Neural cell (in vitro differentiated cells): ENCODE results near the gene GLT1D1. TPM values are rescaled to one million over a fixed set of nuclear protein-coding genes. Genes with fewer than 3 reads are reported as not detected.
A peak's percentile ranks its signal among the peaks of the same experiment; 100 is the strongest.

ENCODE experiments used
- H2AFZ ChIP-seq: fragments of 200-600, 300-800 bp; sonication (generic), shearing (Covaris generic); 2 replicates; pipeline ENCODE4 v1.6.0; 2014; ENCODE audit warnings: low read depth, mild to moderate bottlenecking, antibody characterized with exemption, low read length, moderate library complexity
- H3F3A ChIP-seq: fragments of 200-600 bp; shearing (Covaris generic); 2 replicates; pipeline ENCODE4 v1.6.1; 2016; ENCODE audit warnings: mild to moderate bottlenecking, moderate library complexity, mixed read lengths, antibody characterized with exemption, low read length; ENCODE audit not compliant: insufficient read depth, poor library complexity, severe bottlenecking
- H3K27ac ChIP-seq: fragments of 200-600, 300-800 bp; sonication (generic), shearing (Covaris generic); 2 replicates; pipeline ENCODE4 v1.5.1; 2014; ENCODE audit warnings: mild to moderate bottlenecking, low read length, moderate library complexity
- H3K27me3 ChIP-seq: fragments of 300-800, 200-600 bp; sonication (generic), shearing (Covaris generic); 2 replicates; pipeline ENCODE4 v1.6.0; 2014; ENCODE audit warnings: mild to moderate bottlenecking, low read depth, low read length, moderate library complexity; ENCODE audit not compliant: insufficient read depth
- H3K36me3 ChIP-seq: fragments of 300-800, 200-600 bp; sonication (generic), shearing (Covaris generic); 2 replicates; pipeline ENCODE4 v1.5.1; 2014; ENCODE audit warnings: mild to moderate bottlenecking, antibody characterized with exemption, low read length, moderate library complexity; ENCODE audit not compliant: insufficient read depth
- H3K4me2 ChIP-seq: fragments of 300-800, 200-600 bp; sonication (generic), shearing (Covaris generic); 2 replicates; pipeline ENCODE4 v1.6.0; 2014; ENCODE audit warnings: mild to moderate bottlenecking, low read length
- H3K4me3 ChIP-seq: fragments of 300-800, 200-600 bp; sonication (generic), shearing (Covaris generic); 2 replicates; pipeline ENCODE4 v1.5.1; 2014; ENCODE audit warnings: mild to moderate bottlenecking, low read length, moderate library complexity
- H3K79me2 ChIP-seq: fragments of 200-600 bp; shearing (Covaris generic); replicated peaks from 2 replicates; pipeline ENCODE4 v1.6.0; 2014; ENCODE audit warnings: mild to moderate bottlenecking, low read length, moderate library complexity; ENCODE audit not compliant: insufficient read depth
- H3K9ac ChIP-seq: fragments of 300-800, 200-600 bp; sonication (generic), shearing (Covaris generic); 2 replicates; pipeline ENCODE4 v1.6.1; 2016; ENCODE audit warnings: mild to moderate bottlenecking, low read length, mixed read lengths
- H3K9me2 ChIP-seq: fragments of 200-600 bp; shearing (Covaris generic); 2 replicates; pipeline ENCODE4 v1.6.1; 2016; ENCODE audit warnings: mild to moderate bottlenecking, low read length, mixed read lengths; ENCODE audit not compliant: insufficient read depth
- H3K9me3 ChIP-seq: fragments of 200-600, 300-800 bp; sonication (generic), shearing (Covaris generic); 2 replicates; pipeline ENCODE4 v1.6.1; 2016; ENCODE audit warnings: mild to moderate bottlenecking, mixed run types, low read length, moderate library complexity, mixed read lengths
- H4K20me1 ChIP-seq: fragments of 200-600 bp; shearing (Covaris generic); 2 replicates; pipeline ENCODE4 v1.6.1; 2016; ENCODE audit warnings: mild to moderate bottlenecking, mixed run types; ENCODE audit not compliant: insufficient read depth
- EP300 ChIP-seq: fragments of 450-650 bp; conservative IDR thresholded peaks from 2 replicates; pipeline ENCODE4 v1.6.1; 2014; ENCODE audit warnings: antibody characterized with exemption, mild to moderate bottlenecking, moderate library complexity; ENCODE audit not compliant: poor library complexity, severe bottlenecking
- EZH2 ChIP-seq: fragments of 200-600, 300-800 bp; shearing (Covaris generic), sonication (generic); IDR thresholded peaks from 2 replicates; pipeline ENCODE4 v1.6.1; 2014; ENCODE audit warnings: antibody characterized with exemption, low read length, borderline replicate concordance, mild to moderate bottlenecking; ENCODE audit not compliant: insufficient read depth, poor library complexity, severe bottlenecking
- MXI1 ChIP-seq: fragments of 450-650 bp; conservative IDR thresholded peaks from 2 replicates; pipeline ENCODE4 v1.6.1; 2014; ENCODE audit warnings: antibody characterized with exemption, mild to moderate bottlenecking; ENCODE audit not compliant: poor library complexity, severe bottlenecking
- POLR2AphosphoS5 ChIP-seq: IDR thresholded peaks from 2 replicates; pipeline ENCODE4 v1.6.1; 2012
- RAD21 ChIP-seq: fragments of 450-650 bp; conservative IDR thresholded peaks from 2 replicates; pipeline ENCODE4 v1.6.1; 2014; ENCODE audit warnings: antibody characterized with exemption, mild to moderate bottlenecking, moderate library complexity
- SMC3 ChIP-seq: fragments of 450-650 bp; conservative IDR thresholded peaks from 2 replicates; pipeline ENCODE4 v1.6.1; 2014; ENCODE audit warnings: antibody characterized with exemption, mild to moderate bottlenecking, moderate library complexity; ENCODE audit not compliant: poor library complexity
- TAF1 ChIP-seq: IDR thresholded peaks from 2 replicates; pipeline ENCODE4 v1.6.1; 2012; ENCODE audit warnings: low read depth
- polyA plus RNA-seq: library from polyadenylated mRNA; depleted of rRNA; stranded (reverse); fragments of >200 nt; gene quantifications from 2 replicates; pipeline ENCODE4 v1.2.3, GENCODE V29; 2014
- TF ChIP-seq, protein P1 (sequence below): fragments of 450-650 bp; IDR thresholded peaks from 2 replicates; pipeline ENCODE4 v1.5.1; 2014; ENCODE audit warnings: antibody characterized with exemption, mild to moderate bottlenecking, moderate library complexity; ENCODE audit not compliant: poor library complexity, severe bottlenecking
- TF ChIP-seq, protein P2 (sequence below): IDR thresholded peaks from 2 replicates; pipeline ENCODE4 v1.6.1; 2012; ENCODE audit warnings: borderline replicate concordance

The GLT1D1 gene
- polyA plus RNA-seq, 1 donor from 2014 or later = 3.9 TPM

DNA sequence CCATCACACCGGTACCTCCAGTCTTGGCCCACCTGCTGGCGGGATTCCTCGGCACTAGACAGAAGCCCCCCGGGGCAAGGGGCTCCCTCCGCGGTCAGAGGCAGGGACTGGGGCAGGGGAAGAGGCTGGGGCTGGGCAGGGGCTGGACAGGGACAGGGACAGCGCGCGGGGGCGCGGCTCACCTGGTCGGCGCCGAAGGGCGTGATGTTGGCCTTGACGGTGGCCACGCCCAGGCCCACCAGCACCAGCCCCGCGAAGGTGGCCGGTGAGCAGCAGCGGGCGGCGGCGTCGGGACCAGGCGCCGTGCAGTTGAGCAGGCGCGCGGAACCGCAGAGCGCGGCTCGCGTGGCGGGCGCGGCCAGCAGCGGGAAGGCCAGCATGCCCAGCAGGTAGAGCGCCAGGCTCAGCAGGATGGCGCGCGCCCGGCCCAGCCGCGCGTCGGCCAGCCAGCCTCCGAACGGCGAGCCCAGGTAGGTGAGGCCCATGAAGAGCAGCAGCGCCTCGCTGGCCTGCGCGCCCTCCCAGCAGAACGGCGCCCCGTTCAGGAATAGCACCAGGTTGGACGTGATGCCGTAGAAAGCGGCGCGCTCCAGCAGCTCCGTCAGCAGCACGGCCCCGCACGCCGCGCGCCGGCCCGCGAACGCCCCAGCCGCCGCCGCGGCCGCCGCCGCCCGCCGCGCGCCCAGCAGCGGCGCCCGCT lies 29.9 kb upstream of the GLT1D1 start:
- Histone ChIP-seq H3K36me3 (peaks cover 12% of the 10 kb centered on the region), H3K9me3 (no peaks in the 10 kb centered on the region), H3K79me2 (peaks cover 41% of the 10 kb centered on the region), H3K27ac (peak overlapping the region; percentile 67), H4K20me1 (no peaks in the 10 kb centered on the region), H3K4me2 (peak overlapping the region; percentile 68), H3K9ac (peak overlapping the region; percentile 88), H3K4me3 (peak overlapping the region; percentile 94), H3K27me3 (no peaks in the 10 kb centered on the region), H2AFZ (peak overlapping the region; percentile 51), H3F3A (no peaks in the 10 kb centered on the region), H3K9me2 (no peaks in the 10 kb centered on the region)
- TF ChIP-seq EZH2 (no peak), RAD21 (peak; percentile 49), EP300 (no peak), TAF1 (no peak), MXI1 (peak; percentile 58), SMC3 (peak; percentile 50), POLR2AphosphoS5 (no peak)
- TF ChIP-seq, protein P1, sequence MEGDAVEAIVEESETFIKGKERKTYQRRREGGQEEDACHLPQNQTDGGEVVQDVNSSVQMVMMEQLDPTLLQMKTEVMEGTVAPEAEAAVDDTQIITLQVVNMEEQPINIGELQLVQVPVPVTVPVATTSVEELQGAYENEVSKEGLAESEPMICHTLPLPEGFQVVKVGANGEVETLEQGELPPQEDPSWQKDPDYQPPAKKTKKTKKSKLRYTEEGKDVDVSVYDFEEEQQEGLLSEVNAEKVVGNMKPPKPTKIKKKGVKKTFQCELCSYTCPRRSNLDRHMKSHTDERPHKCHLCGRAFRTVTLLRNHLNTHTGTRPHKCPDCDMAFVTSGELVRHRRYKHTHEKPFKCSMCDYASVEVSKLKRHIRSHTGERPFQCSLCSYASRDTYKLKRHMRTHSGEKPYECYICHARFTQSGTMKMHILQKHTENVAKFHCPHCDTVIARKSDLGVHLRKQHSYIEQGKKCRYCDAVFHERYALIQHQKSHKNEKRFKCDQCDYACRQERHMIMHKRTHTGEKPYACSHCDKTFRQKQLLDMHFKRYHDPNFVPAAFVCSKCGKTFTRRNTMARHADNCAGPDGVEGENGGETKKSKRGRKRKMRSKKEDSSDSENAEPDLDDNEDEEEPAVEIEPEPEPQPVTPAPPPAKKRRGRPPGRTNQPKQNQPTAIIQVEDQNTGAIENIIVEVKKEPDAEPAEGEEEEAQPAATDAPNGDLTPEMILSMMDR = no peak
- TF ChIP-seq, protein P2, sequence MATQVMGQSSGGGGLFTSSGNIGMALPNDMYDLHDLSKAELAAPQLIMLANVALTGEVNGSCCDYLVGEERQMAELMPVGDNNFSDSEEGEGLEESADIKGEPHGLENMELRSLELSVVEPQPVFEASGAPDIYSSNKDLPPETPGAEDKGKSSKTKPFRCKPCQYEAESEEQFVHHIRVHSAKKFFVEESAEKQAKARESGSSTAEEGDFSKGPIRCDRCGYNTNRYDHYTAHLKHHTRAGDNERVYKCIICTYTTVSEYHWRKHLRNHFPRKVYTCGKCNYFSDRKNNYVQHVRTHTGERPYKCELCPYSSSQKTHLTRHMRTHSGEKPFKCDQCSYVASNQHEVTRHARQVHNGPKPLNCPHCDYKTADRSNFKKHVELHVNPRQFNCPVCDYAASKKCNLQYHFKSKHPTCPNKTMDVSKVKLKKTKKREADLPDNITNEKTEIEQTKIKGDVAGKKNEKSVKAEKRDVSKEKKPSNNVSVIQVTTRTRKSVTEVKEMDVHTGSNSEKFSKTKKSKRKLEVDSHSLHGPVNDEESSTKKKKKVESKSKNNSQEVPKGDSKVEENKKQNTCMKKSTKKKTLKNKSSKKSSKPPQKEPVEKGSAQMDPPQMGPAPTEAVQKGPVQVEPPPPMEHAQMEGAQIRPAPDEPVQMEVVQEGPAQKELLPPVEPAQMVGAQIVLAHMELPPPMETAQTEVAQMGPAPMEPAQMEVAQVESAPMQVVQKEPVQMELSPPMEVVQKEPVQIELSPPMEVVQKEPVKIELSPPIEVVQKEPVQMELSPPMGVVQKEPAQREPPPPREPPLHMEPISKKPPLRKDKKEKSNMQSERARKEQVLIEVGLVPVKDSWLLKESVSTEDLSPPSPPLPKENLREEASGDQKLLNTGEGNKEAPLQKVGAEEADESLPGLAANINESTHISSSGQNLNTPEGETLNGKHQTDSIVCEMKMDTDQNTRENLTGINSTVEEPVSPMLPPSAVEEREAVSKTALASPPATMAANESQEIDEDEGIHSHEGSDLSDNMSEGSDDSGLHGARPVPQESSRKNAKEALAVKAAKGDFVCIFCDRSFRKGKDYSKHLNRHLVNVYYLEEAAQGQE = no peak

DNA sequence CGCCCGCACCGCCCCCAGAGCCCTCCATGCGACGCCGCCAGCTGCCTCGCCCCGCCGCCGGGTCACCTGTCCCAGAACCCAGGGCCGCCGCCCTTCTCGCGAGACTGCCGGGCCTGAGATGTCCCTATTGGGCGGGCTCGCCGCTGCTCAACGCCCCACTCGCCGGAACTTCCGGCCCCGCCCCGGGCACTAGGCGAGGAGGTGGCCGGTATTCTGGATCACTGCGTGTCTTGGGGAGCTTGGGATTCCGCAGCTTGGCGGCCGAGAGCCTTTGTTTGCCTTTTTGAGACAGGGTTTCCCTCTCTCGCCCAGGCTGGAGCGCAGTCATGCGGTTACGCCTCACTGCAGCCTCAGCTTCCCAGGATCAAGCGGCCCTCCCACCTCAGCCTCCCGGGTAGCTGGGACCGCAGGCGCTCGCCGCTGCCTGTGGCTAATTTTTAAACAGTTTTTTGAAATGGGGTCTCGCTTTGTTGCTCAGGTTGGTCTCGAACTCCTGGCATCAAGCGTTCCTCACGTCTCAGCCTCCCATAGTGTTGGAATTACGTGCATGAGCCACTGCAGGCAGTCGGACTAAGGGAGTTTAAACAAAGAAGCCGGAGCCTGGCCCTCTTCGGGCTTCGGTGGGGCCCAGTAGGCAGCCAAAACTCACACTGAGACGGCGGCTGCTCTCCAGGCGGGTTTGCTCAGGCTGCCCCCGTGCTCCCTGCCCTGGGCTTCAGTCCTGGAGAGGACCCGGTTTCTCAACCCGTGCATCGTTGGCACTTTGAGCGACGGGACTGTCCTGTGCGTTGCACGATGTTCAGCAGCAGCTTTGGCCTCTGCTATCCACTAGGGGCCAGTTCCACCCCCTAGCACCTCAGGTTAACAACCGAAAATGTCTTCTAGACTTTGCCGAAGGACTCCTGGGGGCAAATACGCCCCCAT lies 29.1 kb upstream of the GLT1D1 start, which contains the start of gene SLC15A4:
Gene SLC15A4, minus strand, starts transcription at position 43 of the 924 bp plus-strand sequence. Its CDS starts 15 bp downstream, at position 28.
- Histone ChIP-seq H3F3A (no peaks in the 10 kb centered on the region), H3K4me2 (peak within 1 kb of the TSS; percentile 68), H3K27me3 (no peaks in the 10 kb centered on the region), H3K79me2 (peaks cover 37% of the 10 kb centered on the region), H2AFZ (peak within 1 kb of the TSS; percentile 99), H3K36me3 (peaks cover 12% of the 10 kb centered on the region), H4K20me1 (no peaks in the 10 kb centered on the region), H3K9me3 (no peaks in the 10 kb centered on the region), H3K4me3 (peak within 1 kb of the TSS; percentile 94), H3K9ac (peak within 1 kb of the TSS; percentile 93), H3K27ac (peak within 1 kb of the TSS; percentile 89), H3K9me2 (no peaks in the 10 kb centered on the region)
- TF ChIP-seq, protein P1 = no peak
- no peak for TF ChIP-seq EZH2
- TF ChIP-seq EP300 = peak; percentile 20
- TF ChIP-seq MXI1 = peak; percentile 13
- TF ChIP-seq SMC3 = peak; percentile 57
- peak; percentile 42 for TF ChIP-seq RAD21
- peak; percentile 92 for TF ChIP-seq TAF1
- TF ChIP-seq POLR2AphosphoS5 = peak; percentile 97
- TF ChIP-seq, protein P2 = peak; percentile 90
